A673 (cell line): Measurements from ENCODE around the gene MOBP. TPM values are rescaled to one million over a fixed set of nuclear protein-coding genes. Genes with fewer than 3 reads are reported as not detected.
A peak's percentile ranks its signal among the peaks of the same experiment; 100 is the strongest.

Experiments
- BruUV-seq: library from RNA; stranded (reverse); fragments of 400-500 nt; replicated peaks from 2 replicates; lab custom pipeline; 2021; lab: Mats Ljungman, UMichigan
- CTCF ChIA-PET: fragments of 300-600 bp; sonication (Branson Sonifier 250); formaldehyde crosslinking; loops from one replicate; lab custom pipeline; 2022; ENCODE audit warnings: antibody characterized with exemption; lab: Charles Lee
- POLR2A ChIA-PET: fragments of 300-600 bp; sonication (Branson Sonifier 250); formaldehyde crosslinking; loops from one replicate; lab custom pipeline; 2022; ENCODE audit warnings: antibody characterized with exemption; ENCODE audit not compliant: low non-redundant PET; lab: Charles Lee
- DNase-seq: peaks from one replicate; pipeline ENCODE4 v3.0.0-alpha.2; 2015; ENCODE audit warnings: low spot score
- H3K27ac ChIP-seq: fragments of 200-600 bp; sonication (generic); 2 replicates; pipeline ENCODE4 v1.5.1; 2016; ENCODE audit warnings: mixed run types, low read depth, mild to moderate bottlenecking, mixed read lengths, antibody characterized with exemption, low read length; ENCODE audit not compliant: poor library complexity, severe bottlenecking
- H3K27me3 ChIP-seq: fragments of 200-600 bp; sonication (generic); replicated peaks from 2 replicates; pipeline ENCODE4 v1.6.1; 2017; ENCODE audit warnings: mixed run types, low read depth, mild to moderate bottlenecking, mixed read lengths, antibody characterized with exemption, low read length; ENCODE audit not compliant: insufficient read depth, poor library complexity
- H3K36me3 ChIP-seq: fragments of 200-600 bp; sonication (generic); 2 replicates; pipeline ENCODE4 v1.6.1; 2016; ENCODE audit warnings: mixed run types, mild to moderate bottlenecking, mixed read lengths, antibody characterized with exemption, low read length; ENCODE audit not compliant: insufficient read depth, poor library complexity, severe bottlenecking
- H3K4me1 ChIP-seq: fragments of 200-600 bp; sonication (generic); 2 replicates; pipeline ENCODE4 v1.6.1; 2017; ENCODE audit warnings: mixed run types, mild to moderate bottlenecking, mixed read lengths, antibody characterized with exemption, low read length; ENCODE audit not compliant: insufficient read depth, poor library complexity, severe bottlenecking
- H3K4me3 ChIP-seq: fragments of 200-600 bp; sonication (generic); 2 replicates; pipeline ENCODE4 v1.5.1; 2016; ENCODE audit warnings: low read depth, mixed run types, mild to moderate bottlenecking, mixed read lengths, low read length; ENCODE audit not compliant: poor library complexity, severe bottlenecking
- H3K9me3 ChIP-seq: fragments of 200-600 bp; sonication (generic); 2 replicates; pipeline ENCODE4 v1.6.1; 2016; ENCODE audit warnings: mixed run types, low read depth, mild to moderate bottlenecking, mixed read lengths, antibody characterized with exemption, low read length; ENCODE audit not compliant: poor library complexity, severe bottlenecking
- EZH2 ChIP-seq: fragments of 200-600 bp; sonication (generic); IDR thresholded peaks from 2 replicates; pipeline ENCODE4 v1.6.1; 2017; ENCODE audit warnings: borderline replicate concordance, low read depth, mild to moderate bottlenecking, mixed read lengths, antibody characterized with exemption, low read length; ENCODE audit not compliant: poor library complexity, severe bottlenecking
- intact Hi-C: fragments of 100-400 bp; cut with micrococcal nuclease; formaldehyde crosslinking; loops from one replicate; pipeline ENCODE4 v1.10.0; 2022; ENCODE audit not compliant: unreplicated experiment
- total RNA-seq: library from RNA; stranded (reverse); gene quantifications from 2 replicates; pipeline ENCODE4 v1.2.3, GENCODE V29; 2021
- TF ChIP-seq, protein P1 (sequence below): fragments of 300-800, 200-600 bp; sonication (generic); conservative IDR thresholded peaks from 2 replicates; pipeline ENCODE4 v1.5.1; 2017; ENCODE audit warnings: low read depth, mild to moderate bottlenecking, antibody characterized with exemption, low read length, moderate library complexity, mixed read lengths

The MOBP gene
- total RNA-seq, 1 experiment from 2014 or later = 0.19 TPM

DNA sequence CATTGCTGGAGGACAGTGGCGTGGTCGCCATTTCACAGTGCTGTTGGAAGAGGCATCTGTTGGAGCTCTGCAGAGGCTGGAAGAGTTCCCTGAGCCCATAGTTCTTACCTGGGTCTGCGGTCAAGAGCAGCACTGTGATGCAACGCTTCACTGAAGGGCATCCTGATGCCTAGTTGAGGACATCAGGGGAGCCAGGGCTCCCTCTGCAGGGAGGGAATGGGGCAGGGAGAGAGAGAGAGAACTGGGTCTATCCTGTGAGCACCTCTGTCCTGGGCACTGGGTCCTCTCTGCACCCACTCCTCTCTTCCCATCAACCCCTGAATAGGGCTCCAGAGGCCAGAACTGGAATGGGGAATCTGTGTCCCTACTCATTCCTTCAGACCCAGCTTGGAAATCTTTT, 23.9 kb upstream of the MOBP start:
- Histone ChIP-seq H3K27me3 (no peaks in the 10 kb centered on the region), H3K4me1 (no peaks in the 10 kb centered on the region), H3K27ac (no peak overlapping the region), H3K4me3 (no peak overlapping the region), H3K36me3 (no peaks in the 10 kb centered on the region), H3K9me3 (no peaks in the 10 kb centered on the region)
- TF ChIP-seq EZH2 = no peak
- TF ChIP-seq, protein P1, sequence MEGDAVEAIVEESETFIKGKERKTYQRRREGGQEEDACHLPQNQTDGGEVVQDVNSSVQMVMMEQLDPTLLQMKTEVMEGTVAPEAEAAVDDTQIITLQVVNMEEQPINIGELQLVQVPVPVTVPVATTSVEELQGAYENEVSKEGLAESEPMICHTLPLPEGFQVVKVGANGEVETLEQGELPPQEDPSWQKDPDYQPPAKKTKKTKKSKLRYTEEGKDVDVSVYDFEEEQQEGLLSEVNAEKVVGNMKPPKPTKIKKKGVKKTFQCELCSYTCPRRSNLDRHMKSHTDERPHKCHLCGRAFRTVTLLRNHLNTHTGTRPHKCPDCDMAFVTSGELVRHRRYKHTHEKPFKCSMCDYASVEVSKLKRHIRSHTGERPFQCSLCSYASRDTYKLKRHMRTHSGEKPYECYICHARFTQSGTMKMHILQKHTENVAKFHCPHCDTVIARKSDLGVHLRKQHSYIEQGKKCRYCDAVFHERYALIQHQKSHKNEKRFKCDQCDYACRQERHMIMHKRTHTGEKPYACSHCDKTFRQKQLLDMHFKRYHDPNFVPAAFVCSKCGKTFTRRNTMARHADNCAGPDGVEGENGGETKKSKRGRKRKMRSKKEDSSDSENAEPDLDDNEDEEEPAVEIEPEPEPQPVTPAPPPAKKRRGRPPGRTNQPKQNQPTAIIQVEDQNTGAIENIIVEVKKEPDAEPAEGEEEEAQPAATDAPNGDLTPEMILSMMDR = no peak
- ChIA-PET CTCF (no interaction called here), POLR2A (no interaction called here)
- intact Hi-C loops = no loop called here
- no TSS peak for BruUV-seq
- peak; percentile 6 for DNase-seq

DNA sequence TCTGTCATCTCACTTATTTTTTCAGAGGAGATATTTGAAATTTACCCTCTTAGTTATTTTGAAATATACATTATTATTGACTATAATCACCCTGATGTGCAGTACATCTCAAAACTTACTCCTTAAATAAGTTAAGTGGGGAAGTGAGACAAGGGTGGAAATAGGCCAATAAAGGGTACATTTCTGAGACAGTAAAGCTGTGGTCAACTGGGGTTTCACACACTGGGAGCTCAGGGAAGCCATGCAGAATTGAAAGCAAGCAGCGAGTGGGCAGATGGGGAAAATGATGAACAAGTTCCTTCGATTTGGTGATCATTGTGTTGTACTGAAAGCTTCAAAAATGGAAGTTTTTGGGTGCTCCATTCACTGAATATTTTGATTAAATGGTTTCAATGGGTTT, 21.6 kb upstream of the MOBP start:
- no peaks in the 10 kb centered on the region for H3K9me3 ChIP-seq
- no peak for DNase-seq
- H3K4me3 ChIP-seq = no peak overlapping the region
- no peaks in the 10 kb centered on the region for H3K4me1 ChIP-seq
- H3K27me3 ChIP-seq = no peaks in the 10 kb centered on the region
- no peaks in the 10 kb centered on the region for H3K36me3 ChIP-seq
- ChIA-PET CTCF (interaction anchor here (1.1 kb wide), 1 partner anchor 53 kb away, joined by 4 read pairs; no protein-coding TSS in a partner anchor), POLR2A (no interaction called here)
- intact Hi-C loops = no loop called here
- no peak overlapping the region for H3K27ac ChIP-seq
- no peak for TF ChIP-seq EZH2
- TF ChIP-seq, protein P1 = no peak
- BruUV-seq = no TSS peak

DNA sequence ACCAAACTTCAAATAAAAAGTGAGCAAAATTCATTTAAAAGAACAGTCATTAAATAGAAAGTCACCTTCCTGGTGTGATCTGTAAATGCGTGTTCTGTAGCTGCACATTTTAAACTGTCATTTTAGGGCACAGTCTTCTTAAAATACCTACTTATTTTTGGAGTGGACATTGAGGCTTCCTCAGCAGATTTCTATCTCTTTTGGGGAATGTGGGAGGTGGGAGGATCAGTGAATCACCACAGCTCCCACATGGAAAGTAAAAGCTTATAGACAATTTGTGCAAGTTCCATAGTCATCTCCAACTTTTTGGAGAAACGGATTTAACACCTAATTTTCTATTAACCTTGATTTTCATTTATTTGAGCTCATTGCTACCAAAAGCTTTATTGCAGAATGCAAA, 21.0 kb upstream of the MOBP start:
- Histone ChIP-seq H3K27ac (no peak overlapping the region), H3K36me3 (no peaks in the 10 kb centered on the region), H3K4me3 (no peak overlapping the region), H3K9me3 (no peaks in the 10 kb centered on the region), H3K27me3 (no peaks in the 10 kb centered on the region), H3K4me1 (no peaks in the 10 kb centered on the region)
- BruUV-seq = no TSS peak
- CTCF ChIA-PET = interaction anchor here (1.1 kb wide), 1 partner anchor 53 kb away, joined by 4 read pairs; no protein-coding TSS in a partner anchor
- DNase-seq = no peak
- POLR2A ChIA-PET = no interaction called here
- TF ChIP-seq, protein P1 = no peak
- TF ChIP-seq EZH2 = no peak
- intact Hi-C loops = no loop called here
